GM12891 (cell line): ENCODE data around the gene CLIC5.

Experiments used
- DNase-seq: peaks from one replicate; pipeline ENCODE4 v3.0.0; 2011; ENCODE audit warnings: low spot score; ENCODE audit not compliant: insufficient read length
- FAIRE-seq: peaks from 2 replicates; lab custom pipeline; 2011; peaks lifted over from hg19 to GRCh38; lab: Jason Lieb, UNC
- PAX5 ChIP-seq: IDR thresholded peaks from 2 replicates; pipeline ENCODE4 v1.6.1; 2011; ENCODE audit warnings: low read length, moderate library complexity, mild to moderate bottlenecking; ENCODE audit not compliant: insufficient read depth, severe bottlenecking
- POLR2A ChIP-seq: IDR thresholded peaks from 2 replicates; pipeline ENCODE4 v1.6.1; 2011; ENCODE audit warnings: low read depth, low read length, control low read depth
- POLR2AphosphoS5 ChIP-seq: IDR thresholded peaks from 2 replicates; pipeline ENCODE4 v1.6.1; 2011; ENCODE audit warnings: low read depth, low read length, control low read depth
- POU2F2 ChIP-seq: IDR thresholded peaks from 2 replicates; pipeline ENCODE4 v1.6.1; 2011; ENCODE audit warnings: low read depth, mild to moderate bottlenecking, control low read depth, low read length, moderate library complexity
- SPI1 ChIP-seq: IDR thresholded peaks from 2 replicates; pipeline ENCODE4 v1.6.1; 2011; ENCODE audit warnings: low read depth, low read length, control low read depth
- TAF1 ChIP-seq: IDR thresholded peaks from 2 replicates; pipeline ENCODE4 v1.6.1; 2011; ENCODE audit warnings: low read depth, low read length, control low read depth

CLIC5 gene

DNA sequence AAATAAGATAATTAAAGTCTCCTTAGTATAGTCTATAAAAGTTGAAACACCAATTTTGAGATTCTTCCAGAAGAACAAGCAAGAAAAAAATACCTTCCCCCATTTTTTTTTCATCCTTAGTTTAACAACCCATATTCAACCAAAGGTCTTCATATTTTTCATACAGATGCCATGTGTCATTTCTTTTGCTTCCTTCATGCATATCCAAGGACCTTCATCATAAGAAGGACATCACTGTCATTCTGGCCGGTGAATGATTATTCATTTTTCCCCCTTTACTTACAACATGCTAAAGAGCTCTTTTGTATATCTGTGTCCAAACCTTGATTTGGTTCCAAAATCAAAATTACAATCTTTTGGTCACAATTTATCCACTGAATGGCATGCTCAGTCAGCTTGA lies 21.3 kb upstream of the CLIC5 start:
- DNase-seq = no peak
- TF ChIP-seq TAF1 = no peak
- FAIRE-seq = no peak

DNA sequence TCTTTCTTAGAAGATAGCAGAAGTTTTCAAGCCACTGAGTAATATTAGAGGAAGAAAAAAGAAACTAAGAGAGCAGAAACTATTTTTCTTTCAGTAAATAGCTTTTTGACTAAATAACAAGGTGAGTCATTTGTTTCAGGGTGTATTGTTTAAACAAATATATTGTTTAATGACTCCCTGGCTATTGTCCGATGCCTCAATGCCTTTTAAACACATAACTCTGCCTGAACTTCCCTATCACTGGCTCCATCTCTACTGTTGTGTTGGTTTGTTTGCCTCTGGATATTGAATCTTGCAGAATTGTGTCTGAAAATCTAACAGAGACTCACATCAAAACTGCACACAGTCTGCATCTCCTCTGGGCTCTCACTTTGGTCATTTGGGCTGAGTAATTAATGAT lies 19.6 kb upstream of the CLIC5 start:
- no peak for FAIRE-seq
- TF ChIP-seq PAX5 (no peak), SPI1 (no peak), POU2F2 (no peak), TAF1 (no peak), POLR2A (no peak), POLR2AphosphoS5 (no peak)

DNA sequence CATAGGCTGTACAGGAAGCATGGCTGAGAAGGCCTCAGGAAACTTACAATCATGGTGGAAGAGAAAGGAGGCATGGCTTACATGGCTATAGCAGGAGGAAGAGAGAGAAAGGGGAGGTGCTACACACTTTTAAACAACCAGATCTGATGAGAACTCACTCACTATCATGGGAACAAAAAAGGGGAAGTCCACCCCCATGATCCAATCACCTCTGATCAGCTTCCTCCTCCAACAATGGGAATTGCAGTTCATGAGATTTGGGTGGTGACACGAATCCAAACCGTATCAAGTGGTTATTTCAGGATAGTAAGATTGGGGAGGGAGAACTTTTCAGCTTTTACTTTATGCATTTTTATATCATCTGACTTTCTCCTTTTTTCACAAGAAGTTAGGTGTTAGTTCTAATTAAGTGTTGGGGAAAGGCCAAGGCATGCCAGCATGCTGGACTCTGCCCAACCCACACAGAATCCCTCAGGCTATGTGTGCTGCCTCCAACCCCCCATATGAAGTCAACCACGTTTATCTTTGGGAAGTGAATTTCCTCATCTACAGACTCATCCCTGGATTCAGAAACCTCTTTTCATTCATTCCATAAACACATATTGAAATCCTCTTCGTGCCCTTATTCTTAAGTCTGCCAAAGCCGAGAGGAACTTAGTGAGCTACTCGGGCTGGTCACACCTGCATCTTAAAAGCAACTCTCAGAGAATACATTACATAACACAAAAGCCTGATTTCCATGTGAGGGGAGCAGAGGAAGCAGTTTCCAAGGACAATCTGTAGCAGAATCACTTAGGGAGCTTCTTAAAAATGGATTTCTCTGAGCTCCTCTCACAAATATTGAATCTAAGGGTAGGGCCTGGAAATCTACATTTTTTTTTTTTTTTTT lies 16.7 kb upstream of the CLIC5 start:
- no peak for TF ChIP-seq POLR2AphosphoS5
- TF ChIP-seq PAX5 = no peak
- TF ChIP-seq POLR2A = no peak
- 0 out of 2 replicates have a peak, but pooled peaks have one; percentile 36 for TF ChIP-seq SPI1
- DNase-seq = no peak
- no peak for FAIRE-seq

More for the DNA sequence above, 19.6 kb upstream of the CLIC5 start:
- DNase-seq = no peak

DNA sequence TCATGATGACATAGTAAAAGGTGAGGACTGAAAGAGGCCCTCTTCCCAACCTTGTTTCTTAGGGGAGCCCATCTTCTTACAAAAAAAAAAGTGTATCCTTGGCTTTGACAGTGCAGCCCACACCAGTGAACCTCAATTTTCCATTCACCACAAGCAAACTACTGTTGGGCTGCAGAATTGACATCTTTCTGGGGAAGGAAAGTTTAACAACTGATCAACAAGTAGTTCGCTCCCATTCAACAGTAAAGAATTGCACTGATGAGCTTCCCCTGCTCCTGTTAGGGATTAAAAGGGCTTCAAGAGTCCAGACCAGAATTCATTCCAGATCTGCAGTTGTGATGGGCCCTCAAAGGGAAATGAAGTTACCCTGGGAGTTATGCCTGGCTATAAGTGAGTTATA lies 13.9 kb upstream of the CLIC5 start:
- FAIRE-seq (no peak), DNase-seq (no peak)
- TF ChIP-seq POLR2AphosphoS5 = no peak
- TF ChIP-seq POLR2A = no peak
- TF ChIP-seq SPI1 = no peak
- TF ChIP-seq POU2F2 = no peak
- no peak for TF ChIP-seq TAF1
- TF ChIP-seq PAX5 = no peak

DNA sequence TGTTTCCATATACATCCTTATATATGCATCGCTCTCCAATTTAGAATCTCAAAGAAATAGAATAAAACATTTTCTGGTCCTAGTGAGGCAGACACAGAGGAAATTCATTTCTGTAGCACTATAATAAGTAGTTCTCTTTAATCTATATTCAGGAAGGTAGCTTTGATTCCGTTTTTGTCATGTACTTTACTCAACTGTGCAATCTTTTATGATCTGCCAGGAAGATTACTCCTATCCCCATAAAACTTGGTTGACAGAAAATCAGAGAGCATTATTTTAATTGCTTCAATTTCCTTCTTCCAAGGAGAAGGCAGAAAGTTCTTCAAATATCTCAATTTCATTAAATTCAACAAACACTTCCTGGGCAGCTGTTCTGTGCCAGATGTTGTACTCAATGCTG lies 10.6 kb upstream of the CLIC5 start:
- no peak for TF ChIP-seq SPI1
- TF ChIP-seq PAX5 = no peak
- TF ChIP-seq TAF1 = no peak
- no peak for TF ChIP-seq POLR2AphosphoS5
- TF ChIP-seq POU2F2 = no peak
- TF ChIP-seq POLR2A = no peak
- no peak for FAIRE-seq
- DNase-seq = no peak

DNA sequence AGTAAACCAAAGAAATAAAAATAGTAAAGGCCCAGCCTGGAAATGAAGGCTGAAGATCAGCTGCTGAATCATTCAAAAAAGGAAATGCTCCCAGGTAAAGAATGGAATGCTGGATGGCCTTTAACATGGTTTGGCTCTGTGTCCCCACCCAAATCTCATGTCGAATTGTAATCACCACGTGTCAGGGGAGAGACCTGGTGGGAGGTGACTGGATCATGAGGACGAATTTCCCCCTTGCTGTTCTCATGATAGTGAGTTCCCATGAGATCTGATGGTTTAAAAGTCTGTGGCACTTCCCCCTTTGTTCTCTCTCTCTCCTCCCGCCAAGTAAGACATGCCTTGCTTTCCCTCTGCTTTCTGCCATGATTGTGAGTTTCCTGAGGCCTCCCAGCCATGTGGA lies 9.9 kb upstream of the CLIC5 start:
- DNase-seq (no peak), FAIRE-seq (no peak)
- TF ChIP-seq POLR2AphosphoS5 = no peak
- no peak for TF ChIP-seq SPI1
- TF ChIP-seq POU2F2 = no peak
- no peak for TF ChIP-seq POLR2A
- no peak for TF ChIP-seq TAF1
- no peak for TF ChIP-seq PAX5

DNA sequence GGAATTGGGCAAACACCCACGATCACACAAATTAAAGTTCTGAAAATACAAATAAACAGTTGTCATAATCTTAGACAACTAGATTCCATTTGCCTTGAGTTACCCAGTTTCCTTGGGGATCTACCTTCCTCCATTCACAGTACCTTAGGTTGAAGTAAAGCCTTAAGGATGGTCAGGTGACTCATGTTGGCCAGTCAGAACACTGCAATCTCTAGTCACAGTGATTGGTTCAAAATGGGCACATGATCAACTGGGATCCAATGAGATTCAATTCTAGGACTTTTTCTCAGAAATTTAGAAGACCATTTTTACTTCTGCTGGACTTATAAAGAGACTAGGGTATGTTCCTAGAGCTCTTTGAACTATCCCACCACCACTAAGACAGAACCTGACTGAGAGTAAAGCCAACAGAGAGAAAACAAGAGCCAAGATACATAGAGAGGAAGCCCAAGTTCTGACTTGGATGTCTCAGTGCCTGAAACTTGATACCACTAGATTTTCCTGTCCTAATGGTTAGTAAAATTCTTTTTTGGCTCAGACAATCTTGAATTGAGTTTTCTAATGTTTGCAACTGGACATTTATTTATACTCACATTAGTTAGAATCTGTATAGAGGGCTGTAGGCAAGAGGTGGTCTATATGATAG lies 8.6 kb upstream of the CLIC5 start:
- FAIRE-seq = no peak
- DNase-seq = no peak
- TF ChIP-seq POLR2A (no peak), SPI1 (no peak), PAX5 (no peak), TAF1 (no peak), POU2F2 (no peak), POLR2AphosphoS5 (no peak)

DNA sequence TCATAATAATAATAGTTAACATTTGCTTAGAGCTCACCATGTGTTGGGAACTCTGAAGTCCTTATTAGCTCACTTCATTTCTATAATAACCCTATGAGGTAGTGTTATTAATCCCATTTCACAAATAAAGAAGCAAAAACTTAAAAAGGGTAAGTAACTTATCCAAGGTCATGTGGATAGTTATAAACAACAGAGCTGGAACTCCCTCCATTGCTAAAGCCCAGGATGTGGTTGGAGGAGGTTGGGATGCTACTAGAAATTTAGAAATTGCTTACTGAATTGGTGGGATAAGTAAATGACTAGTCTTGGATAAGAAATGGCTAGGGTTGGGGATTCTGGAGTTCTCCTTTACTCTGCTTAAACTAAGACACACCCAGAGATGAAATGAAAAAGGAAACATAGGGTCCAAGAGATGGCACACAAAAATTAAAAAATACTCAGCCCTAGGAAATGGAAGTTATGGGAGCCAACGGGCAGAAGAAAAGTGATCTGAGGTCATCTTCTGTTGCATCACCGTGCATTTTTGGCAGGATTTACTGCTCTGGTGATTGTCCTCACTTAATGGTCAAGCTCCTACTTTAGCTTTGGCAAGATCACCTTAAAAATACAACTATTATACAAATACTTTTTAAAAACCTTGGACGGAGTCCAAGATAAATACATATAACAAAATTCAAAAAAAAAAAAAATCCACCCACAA lies 7.7 kb upstream of the CLIC5 start:
- no peak for FAIRE-seq
- no peak for TF ChIP-seq POU2F2
- TF ChIP-seq TAF1 = no peak
- no peak for TF ChIP-seq POLR2AphosphoS5
- TF ChIP-seq POLR2A = no peak
- TF ChIP-seq PAX5 = no peak
- no peak for TF ChIP-seq SPI1
- DNase-seq = no peak

DNA sequence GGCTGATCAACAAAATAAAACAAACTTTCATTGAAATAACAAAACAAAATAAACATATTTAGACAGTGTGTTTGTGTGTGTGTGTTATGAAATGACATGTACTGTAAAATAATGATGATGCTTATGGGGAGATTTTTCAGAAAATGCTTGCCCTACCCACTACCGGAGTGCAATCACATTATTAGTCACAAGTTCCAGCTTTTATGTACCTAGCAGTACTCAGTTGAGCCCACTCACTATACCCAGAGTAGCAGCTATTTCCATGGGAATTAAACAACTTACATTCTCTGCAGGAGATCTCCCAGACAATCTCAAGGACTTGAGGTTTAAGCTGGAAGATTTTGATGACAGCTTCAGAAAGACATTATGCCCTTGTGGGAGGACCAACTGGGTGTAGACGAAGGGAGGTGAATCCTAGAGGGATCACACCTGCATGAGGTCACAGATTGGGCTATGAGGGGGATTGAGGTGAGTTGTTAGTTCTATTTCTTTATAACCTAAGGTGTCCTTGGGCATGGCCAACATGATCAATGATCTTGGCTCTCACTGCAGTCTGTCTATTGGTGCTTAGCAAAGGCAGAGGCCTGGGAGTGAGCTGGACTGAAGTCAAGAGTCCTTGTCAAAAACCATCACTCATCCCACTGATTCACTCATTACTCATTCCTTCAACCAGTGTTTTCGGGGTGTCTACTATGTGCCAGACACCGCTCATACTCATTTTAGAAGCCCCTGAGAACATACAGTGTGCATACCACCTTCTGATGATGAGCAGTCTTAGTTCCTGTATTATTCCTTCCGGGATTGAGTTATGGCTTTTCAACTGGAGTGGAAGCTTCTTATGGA lies 6.7 kb upstream of the CLIC5 start:
- TF ChIP-seq POLR2A (no peak), TAF1 (no peak)
- DNase-seq (no peak), FAIRE-seq (no peak)
